H9 (cell line): Measurements from ENCODE around the gene ARSG. TPM values are rescaled to one million over a fixed set of nuclear protein-coding genes. Genes with fewer than 3 reads are reported as not detected.

Source experiments
- DNase-seq: peaks from one replicate; pipeline ENCODE4 v3.0.0-alpha.2; 2017
- H2AFZ ChIP-seq: one replicate; pipeline ENCODE4 v1.6.1; 2013; ENCODE audit warnings: mild to moderate bottlenecking, low read length, control low read depth, moderate library complexity
- H2AK5ac ChIP-seq: 2 replicates; pipeline ENCODE4 v1.6.1; 2013; ENCODE audit warnings: low read length, control low read depth, mixed read lengths; ENCODE audit not compliant: insufficient read length
- H2BK120ac ChIP-seq: one replicate; pipeline ENCODE4 v1.6.1; 2013; ENCODE audit warnings: low read depth, mild to moderate bottlenecking, low read length, control low read depth, inconsistent platforms; ENCODE audit not compliant: poor library complexity, severe bottlenecking
- H2BK12ac ChIP-seq: 2 replicates; pipeline ENCODE4 v1.6.1; 2013; ENCODE audit warnings: low read length, control low read depth, mixed read lengths, low read depth; ENCODE audit not compliant: insufficient read length
- H2BK15ac ChIP-seq: 2 replicates; pipeline ENCODE4 v1.6.1; 2013; ENCODE audit warnings: low read depth, low read length, control low read depth
- H2BK20ac ChIP-seq: one replicate; pipeline ENCODE4 v1.6.1; 2013; ENCODE audit warnings: low read depth, mild to moderate bottlenecking, low read length, control low read depth, inconsistent platforms; ENCODE audit not compliant: poor library complexity, severe bottlenecking
- H2BK5ac ChIP-seq: 2 replicates; pipeline ENCODE4 v1.6.1; 2013; ENCODE audit warnings: low read length, control low read depth, mixed read lengths; ENCODE audit not compliant: insufficient read length
- H3K14ac ChIP-seq: 2 replicates; pipeline ENCODE4 v1.6.1; 2013; ENCODE audit warnings: low read length, control low read depth; ENCODE audit not compliant: insufficient read depth
- H3K18ac ChIP-seq: 2 replicates; pipeline ENCODE4 v1.6.1; 2013; ENCODE audit warnings: low read depth, mild to moderate bottlenecking, mixed read lengths, low read length, control low read depth; ENCODE audit not compliant: insufficient read length
- H3K23ac ChIP-seq: 2 replicates; pipeline ENCODE4 v1.6.1; 2013; ENCODE audit warnings: low read length, control low read depth, mixed read lengths, low read depth; ENCODE audit not compliant: insufficient read length
- H3K23me2 ChIP-seq: 2 replicates; pipeline ENCODE4 v1.6.1; 2013; ENCODE audit warnings: low read depth, mild to moderate bottlenecking, mixed read lengths, low read length, control low read depth; ENCODE audit not compliant: insufficient read length, poor library complexity, severe bottlenecking
- H3K27ac ChIP-seq: 2 replicates; pipeline ENCODE4 v1.5.1; 2013; ENCODE audit warnings: low read length, control low read depth, mixed read lengths, low read depth; ENCODE audit not compliant: insufficient read length
- H3K27me3 ChIP-seq: 2 replicates; pipeline ENCODE4 v1.6.1; 2013; ENCODE audit warnings: low read length, control low read depth, inconsistent platforms; ENCODE audit not compliant: insufficient read depth
- H3K4ac ChIP-seq: 2 replicates; pipeline ENCODE4 v1.6.1; 2013; ENCODE audit warnings: low read depth, mild to moderate bottlenecking, control low read depth, inconsistent platforms, low read length, moderate library complexity
- H3K4me1 ChIP-seq: 2 replicates; pipeline ENCODE4 v1.6.1; 2013; ENCODE audit warnings: low read length, control low read depth, inconsistent platforms; ENCODE audit not compliant: insufficient read depth
- H3K4me2 ChIP-seq: 2 replicates; pipeline ENCODE4 v1.6.1; 2013; ENCODE audit warnings: low read length, control low read depth, mixed read lengths; ENCODE audit not compliant: insufficient read length, insufficient read depth
- H3K56ac ChIP-seq: 2 replicates; pipeline ENCODE4 v1.6.1; 2013; ENCODE audit warnings: low read depth, mild to moderate bottlenecking, mixed read lengths, low read length, control low read depth; ENCODE audit not compliant: insufficient read length
- H3K79me1 ChIP-seq: 2 replicates; pipeline ENCODE4 v1.6.1; 2013; ENCODE audit warnings: low read depth, mild to moderate bottlenecking, moderate library complexity, low read length, control low read depth, inconsistent platforms; ENCODE audit not compliant: insufficient read depth, poor library complexity, severe bottlenecking
- H3K79me2 ChIP-seq: 2 replicates; pipeline ENCODE4 v1.6.1; 2013; ENCODE audit warnings: low read length, control low read depth, inconsistent platforms; ENCODE audit not compliant: insufficient read depth
- H3K9ac ChIP-seq: 2 replicates; pipeline ENCODE4 v1.6.1; 2013; ENCODE audit warnings: low read length, control low read depth, mixed read lengths; ENCODE audit not compliant: insufficient read length; ENCODE audit errors: extremely low read depth
- H3K9me3 ChIP-seq: one replicate; pipeline ENCODE4 v1.6.1; 2013; ENCODE audit warnings: low read depth, low read length, inconsistent platforms; ENCODE audit not compliant: control insufficient read depth
- H3T11ph ChIP-seq: one replicate; pipeline ENCODE4 v1.6.1; 2013; ENCODE audit warnings: mild to moderate bottlenecking, low read length, control low read depth, inconsistent platforms
- H4K20me1 ChIP-seq: one replicate; pipeline ENCODE4 v1.6.1; 2013; ENCODE audit not compliant: control insufficient read depth, insufficient read length, insufficient read depth
- H4K5ac ChIP-seq: 2 replicates; pipeline ENCODE4 v1.6.1; 2013; ENCODE audit warnings: low read depth, mild to moderate bottlenecking, mixed read lengths, low read length, control low read depth; ENCODE audit not compliant: insufficient read length
- H4K8ac ChIP-seq: replicated peaks from 2 replicates; pipeline ENCODE4 v1.6.1; 2013; ENCODE audit warnings: low read length, control low read depth, mixed read lengths, low read depth; ENCODE audit not compliant: insufficient read length
- H4K91ac ChIP-seq: 2 replicates; pipeline ENCODE4 v1.6.1; 2013; ENCODE audit warnings: low read depth, mild to moderate bottlenecking, moderate library complexity, mixed read lengths, low read length, control low read depth; ENCODE audit not compliant: insufficient read length
- H3K27ac Mint-ChIP-seq, 3 experiments: 2 replicates in 2 of 3; 3 replicates in 1 of 3; pipeline ENCODE4 v1.8.0; 2020 to 2021; ENCODE audit warnings: mixed read lengths in 3 of 3, mild to moderate bottlenecking in 1 of 3, moderate library complexity in 1 of 3
- H3K27me3 Mint-ChIP-seq: 2 replicates; pipeline ENCODE4 v1.8.0; 2021; ENCODE audit warnings: low read depth, mild to moderate bottlenecking, moderate library complexity, mixed read lengths
- H3K36me3 Mint-ChIP-seq, 3 experiments: 2 replicates in 2 of 3; 3 replicates in 1 of 3; pipeline ENCODE4 v1.8.0; 2020 to 2021; ENCODE audit warnings: low read depth in 3 of 3, mixed read lengths in 3 of 3; ENCODE audit not compliant: insufficient read depth in 1 of 3
- H3K4me1 Mint-ChIP-seq, 2 experiments: 2 replicates each; pipeline ENCODE4 v1.8.0; 2020; ENCODE audit warnings: mixed read lengths in 2 of 2
- H3K4me3 Mint-ChIP-seq, 2 experiments: 2 replicates in 1 of 2; 3 replicates in 1 of 2; pipeline ENCODE4 v1.8.0; 2020 to 2021; ENCODE audit warnings: mild to moderate bottlenecking in 2 of 2, mixed read lengths in 2 of 2, moderate library complexity in 1 of 2
- H3K9me3 Mint-ChIP-seq, 2 experiments: 2 replicates in 1 of 2; 3 replicates in 1 of 2; pipeline ENCODE4 v1.8.0; 2020; ENCODE audit warnings: mild to moderate bottlenecking in 2 of 2, mixed read lengths in 2 of 2, moderate library complexity in 1 of 2
- CTCF ChIP-seq: fragments of 200-600 bp; sonication (generic); conservative IDR thresholded peaks from 3 replicates; pipeline ENCODE4 v1.8.0; 2021; ENCODE audit warnings: antibody characterized with exemption, mild to moderate bottlenecking
- WGBS: extraction: QIAGEN DNeasy Blood & Tissue Kit; methylation state at CpG from one replicate; pipeline ENCODE4 v1.1.7; 2013; ENCODE audit warnings: missing lambda C conversion rate, low lambda C conversion rate, mixed read lengths; ENCODE audit not compliant: insufficient read length; ENCODE audit errors: extremely low coverage; 5-methylcytosine and 5-hydroxymethylcytosine counted together
- total RNA-seq: library from RNA; stranded (reverse); gene quantifications from 2 replicates; pipeline ENCODE4 v1.2.1, GENCODE V29; 2021

The ARSG gene
- total RNA-seq, 1 experiment from 2014 or later, result 3.6 TPM

- H3K9me3 Mint-ChIP-seq, result no peaks in the 10 kb centered on the region; a peak in 1 of 5 replicates
- peak overlapping the region; percentile 66 to 85 for H3K4me3 Mint-ChIP-seq
- Histone ChIP-seq H2BK12ac (no peak overlapping the region), H2BK5ac (no peak overlapping the region), H3K9ac (no peak overlapping the region), H3K4ac (no peak overlapping the region), H4K91ac (no peak overlapping the region), H2BK20ac (no peak overlapping the region), H2BK120ac (no peak overlapping the region), H2BK15ac (no peak overlapping the region), H4K8ac (no peak overlapping the region), H3K56ac (no peak overlapping the region), H4K20me1 (no peaks in the 10 kb centered on the region), H4K5ac (no peak overlapping the region), H3K27ac (no peak overlapping the region), H3K23ac (no peak overlapping the region), H3K79me1 (no peaks in the 10 kb centered on the region), H3K9me3 (no peaks in the 10 kb centered on the region), H3K18ac (no peak overlapping the region), H3K23me2 (peaks cover 19% of the 10 kb centered on the region), H3K4me1 (peaks cover 2% of the 10 kb centered on the region), H3K27me3 (peaks cover 21% of the 10 kb centered on the region; the same call in 1 of the 2 replicates), H3K4me2 (peak overlapping the region; percentile 67), H3T11ph (no peak overlapping the region), H3K14ac (no peak overlapping the region), H3K79me2 (no peaks in the 10 kb centered on the region), H2AFZ (no peak overlapping the region), H2AK5ac (no peak overlapping the region)
- DNase-seq, result no peak
- H3K36me3 Mint-ChIP-seq, result peaks cover 0 to 1% (median 0%) of the 10 kb centered on the region in 3 experiments; a peak in 1 of 7 replicates
- WGBS, result no CpG with 5 or more reads among the region's 9 CpGs
- peaks cover 57% of the 10 kb centered on the region for H3K27me3 Mint-ChIP-seq
- peaks cover 65 to 68% of the 10 kb centered on the region in 2 experiments for H3K4me1 Mint-ChIP-seq
- no peak overlapping the region; a peak in 1 of 7 replicates for H3K27ac Mint-ChIP-seq
- no peak for TF ChIP-seq CTCF
Observed at GRCh38 chr17:68292689-68293040, 1.4 kb downstream of the ARSG start.
